GM12892 (cell line): ENCODE measurements around the gene GTPBP4.
"Not testable (repeated sequence)": the region's sequence is repeated elsewhere in the genome, so short reads cannot be mapped to it uniquely, and the experiment has no call there.

Experiments used
- DNase-seq: peaks from one replicate; pipeline ENCODE4 v3.0.0; 2011; ENCODE audit not compliant: insufficient read length
- FAIRE-seq: peaks from 2 replicates; lab custom pipeline; 2011; peaks lifted over from hg19 to GRCh38; lab: Jason Lieb, UNC
- POLR2A ChIP-seq: IDR thresholded peaks from 2 replicates; pipeline ENCODE4 v1.6.1; 2011; ENCODE audit warnings: low read depth, low read length, control low read depth
- POLR2AphosphoS5 ChIP-seq: IDR thresholded peaks from 2 replicates; pipeline ENCODE4 v1.6.1; 2011; ENCODE audit warnings: low read depth, low read length, control low read depth
- TAF1 ChIP-seq: IDR thresholded peaks from 2 replicates; pipeline ENCODE4 v1.6.1; 2011; ENCODE audit warnings: low read depth, mild to moderate bottlenecking, control low read depth, low read length, borderline replicate concordance

Gene GTPBP4

DNA sequence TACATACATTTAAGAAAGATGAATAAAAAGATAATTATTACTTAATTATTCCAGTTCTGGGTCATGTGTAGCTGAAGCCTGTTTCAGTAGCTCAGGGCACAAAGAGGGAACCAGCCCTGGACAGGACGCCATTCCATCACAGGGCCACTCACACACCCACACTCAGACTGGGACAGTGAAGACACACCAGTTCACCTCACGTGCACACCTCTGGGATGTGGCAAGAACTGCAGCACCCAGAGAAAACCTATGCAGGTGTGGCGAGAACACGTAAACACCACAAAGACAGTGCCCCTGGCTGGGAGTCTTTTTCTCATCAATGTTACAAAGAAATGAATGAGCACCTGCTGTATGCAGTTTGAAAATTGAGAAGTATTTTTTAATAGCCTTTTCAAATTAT lies 62.3 kb downstream of the GTPBP4 start:
- no peak for FAIRE-seq
- no peak for DNase-seq
- TF ChIP-seq TAF1 (no peak), POLR2A (no peak), POLR2AphosphoS5 (no peak)

- TF ChIP-seq TAF1, result no peak
- no peak for TF ChIP-seq POLR2AphosphoS5
- no peak for TF ChIP-seq POLR2A
- no peak for FAIRE-seq
Measured at GRCh38 chr10:1054684-1055083, 66.5 kb downstream of the GTPBP4 start.

DNA sequence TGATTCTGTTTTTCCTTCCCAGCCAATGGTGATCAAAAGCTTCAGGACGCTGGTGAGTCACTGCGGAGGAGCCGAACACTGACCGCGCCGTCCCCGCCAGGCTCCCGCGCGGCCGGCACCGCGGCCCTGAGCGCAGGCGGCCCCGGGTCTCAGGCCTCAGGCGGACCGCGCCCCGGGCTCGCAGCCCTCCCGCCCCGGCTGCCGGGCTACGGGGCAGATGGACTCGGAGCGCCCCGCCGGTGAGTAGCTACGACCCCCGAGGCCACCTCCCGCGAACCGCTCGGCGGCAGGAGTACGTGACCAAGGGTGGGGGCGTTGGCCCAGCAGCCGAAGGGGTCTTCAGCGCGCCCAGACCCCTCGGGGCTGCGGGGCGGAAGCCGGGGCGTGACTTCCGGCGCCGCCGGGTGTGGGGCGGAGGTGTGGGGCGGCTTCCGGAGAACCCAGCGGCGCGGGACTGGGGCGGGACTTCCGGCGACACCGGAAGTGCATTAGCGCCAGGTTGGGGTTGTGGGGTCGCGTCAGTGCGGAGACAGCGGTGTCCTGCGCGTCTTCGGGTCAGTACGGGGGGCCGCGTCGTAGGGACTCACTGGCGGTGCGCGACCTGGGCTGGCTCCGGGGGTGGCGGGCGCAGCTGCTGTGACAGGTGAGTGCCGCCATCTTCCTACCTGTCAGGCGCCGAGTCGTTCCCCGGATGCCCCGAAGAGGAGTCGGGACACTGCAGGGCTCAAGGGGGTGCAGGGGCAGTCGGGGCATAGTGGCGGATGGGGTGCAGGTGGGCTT lies 68.3 kb downstream of the GTPBP4 start, which contains the start of gene WDR37:
WDR37 (plus strand) TSS at position 60 of the 780 bp plus-strand sequence. CDS start 15,771 bp downstream, outside the sequence.
- peak; percentile 93 for DNase-seq
- peak; percentile 92 for FAIRE-seq
- TF ChIP-seq TAF1, result no peak
- TF ChIP-seq POLR2A, result peak; percentile 67; the same call in 1 of the 2 replicates
- peak; percentile 76; the same call in 1 of the 2 replicates for TF ChIP-seq POLR2AphosphoS5

More at GRCh38 chr10:1054684-1055083, 66.5 kb downstream of the GTPBP4 start:
- no peak for DNase-seq

GRCh38 chr10:1057106-1057657 lies 68.9 kb downstream of the GTPBP4 start:
- FAIRE-seq (no peak), DNase-seq (no peak)
- no peak for TF ChIP-seq POLR2AphosphoS5
- no peak for TF ChIP-seq POLR2A
- no peak for TF ChIP-seq TAF1

- FAIRE-seq (no peak), DNase-seq (no peak)
- TF ChIP-seq POLR2A (no peak), POLR2AphosphoS5 (no peak), TAF1 (no peak)
Measured at GRCh38 chr10:1058017-1058416, 69.8 kb downstream of the GTPBP4 start.

- FAIRE-seq (no peak), DNase-seq (no peak)
- TF ChIP-seq POLR2AphosphoS5 (no peak), POLR2A (no peak)
Measured at GRCh38 chr10:1059902-1060301, 71.7 kb downstream of the GTPBP4 start.

- TF ChIP-seq POLR2AphosphoS5 (no peak), TAF1 (no peak), POLR2A (no peak)
- FAIRE-seq, result no peak
- no peak for DNase-seq
Measured at GRCh38 chr10:1061930-1062774, 73.9 kb downstream of the GTPBP4 start.

- no peak for TF ChIP-seq POLR2A
- TF ChIP-seq TAF1, result no peak
- no peak for TF ChIP-seq POLR2AphosphoS5
- FAIRE-seq (no peak), DNase-seq (no peak)
Measured at GRCh38 chr10:1063232-1063865, 75.1 kb downstream of the GTPBP4 start.

GRCh38 chr10:1064964-1065247 lies 76.7 kb downstream of the GTPBP4 start:
- FAIRE-seq (no peak), DNase-seq (no peak)
- TF ChIP-seq POLR2A, result no peak
- TF ChIP-seq POLR2AphosphoS5, result no peak
- no peak for TF ChIP-seq TAF1

- not testable (repeated sequence) for DNase-seq, FAIRE-seq
Measured at GRCh38 chr10:1066734-1067133, 78.5 kb downstream of the GTPBP4 start.

GRCh38 chr10:1068380-1069361 lies 80.4 kb downstream of the GTPBP4 start:
- FAIRE-seq (no peak), DNase-seq (no peak)
- no peak for TF ChIP-seq POLR2AphosphoS5
- no peak for TF ChIP-seq POLR2A
- TF ChIP-seq TAF1, result no peak
